ENCODE measurements around the gene P2RX1.

The P2RX1 gene

DNA sequence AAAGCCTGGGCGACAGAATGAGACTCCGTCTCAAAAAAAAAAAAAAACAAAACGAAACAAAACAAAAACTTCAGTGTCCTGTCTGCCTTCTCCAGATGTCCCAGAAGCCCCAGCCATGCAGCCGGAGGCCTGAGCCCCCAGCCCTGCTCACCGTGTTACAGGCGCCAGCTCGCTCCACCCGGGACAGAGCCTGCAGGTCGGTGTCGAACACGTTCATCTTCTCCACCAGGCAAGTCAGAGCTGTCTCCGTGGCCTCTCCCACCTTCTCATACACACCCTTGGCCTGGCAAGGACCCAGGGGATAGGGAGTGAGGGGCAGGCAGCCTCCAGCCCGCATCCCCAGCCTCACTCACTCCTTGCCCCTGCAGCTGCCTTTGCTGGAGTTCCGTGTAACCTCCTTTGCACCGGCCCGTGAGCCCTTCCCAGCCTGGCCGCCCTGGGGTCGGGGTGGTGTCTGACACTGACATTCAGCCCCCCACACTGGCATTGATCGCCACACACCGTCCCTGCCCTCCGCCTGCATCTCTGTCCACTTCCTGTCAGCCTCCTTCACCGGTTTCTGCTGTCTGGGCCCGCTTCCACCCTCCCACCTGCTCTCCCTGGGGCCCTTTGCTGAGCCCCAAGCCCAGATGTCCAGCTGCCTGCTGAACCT lies 27.1 kb upstream of the P2RX1 start:
- no peak for TF ChIP-seq PAX5 (IDR thresholded peaks at IDR 0.05; ENCODE audit: insufficient read depth, low read length, severe bottlenecking)
- TF ChIP-seq SPI1 (IDR thresholded peaks at IDR 0.05; ENCODE audit: low read depth, low read length): no peak
- DNase-seq (ENCODE audit: insufficient read length, low spot score) (no peak), FAIRE-seq (no peak)

DNA sequence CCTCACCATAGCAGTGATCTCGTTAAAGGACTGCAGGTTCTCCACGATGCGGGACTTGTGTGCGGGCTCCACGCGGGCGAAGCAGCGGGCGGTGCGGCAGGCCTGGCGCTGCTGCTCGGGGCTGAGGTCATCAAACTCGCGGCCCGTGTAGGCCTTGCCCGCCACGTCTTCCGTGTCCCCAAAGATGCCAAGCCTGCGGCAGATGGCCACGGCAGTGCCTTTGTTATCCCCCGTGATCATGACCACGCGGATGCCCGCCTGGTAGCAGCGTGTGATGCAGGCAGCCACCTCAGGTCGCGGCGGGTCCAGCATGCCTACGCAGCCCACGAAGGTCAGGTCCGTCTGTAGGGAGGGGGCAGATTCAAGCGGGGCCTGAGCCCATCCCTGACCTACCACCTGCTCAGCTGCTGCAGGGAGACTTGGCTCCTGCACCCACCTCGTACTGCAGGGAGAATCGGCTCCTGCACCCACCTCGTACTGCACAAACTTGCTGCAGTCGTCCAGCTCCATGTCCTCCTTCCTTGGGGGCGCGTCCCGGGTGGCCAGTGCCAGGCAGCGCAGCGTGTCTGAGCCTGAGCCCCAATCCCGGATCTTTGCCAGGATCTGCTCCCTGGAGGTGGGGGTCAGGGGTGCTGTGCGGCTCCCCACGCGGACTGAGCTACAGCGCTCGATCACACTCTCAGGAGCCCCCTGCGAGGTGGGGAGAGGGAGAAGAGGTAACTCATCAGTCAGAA lies 24.9 kb upstream of the P2RX1 start:
- no peak for FAIRE-seq
- DNase-seq (ENCODE audit: insufficient read length, low spot score): no peak
- TF ChIP-seq TAF1 (IDR thresholded peaks at IDR 0.05; ENCODE audit: low read depth, low read length) (no peak), PAX5 (IDR thresholded peaks at IDR 0.05; ENCODE audit: insufficient read depth, low read length, severe bottlenecking) (no peak), POLR2AphosphoS5 (IDR thresholded peaks at IDR 0.05; ENCODE audit: low read depth, low read length) (no peak), SPI1 (IDR thresholded peaks at IDR 0.05; ENCODE audit: low read depth, low read length) (no peak), POU2F2 (IDR thresholded peaks at IDR 0.05; ENCODE audit: low read depth, low read length) (no peak), POLR2A (IDR thresholded peaks at IDR 0.05; ENCODE audit: low read depth, low read length) (no peak)

GRCh38 chr17:3937359-3937758 lies 21.1 kb upstream of the P2RX1 start:
- FAIRE-seq (no peak), DNase-seq (ENCODE audit: insufficient read length, low spot score) (no peak)
- TF ChIP-seq SPI1 (IDR thresholded peaks at IDR 0.05; ENCODE audit: low read depth, low read length) (no peak), PAX5 (IDR thresholded peaks at IDR 0.05; ENCODE audit: insufficient read depth, low read length, severe bottlenecking) (no peak), POLR2A (IDR thresholded peaks at IDR 0.05; ENCODE audit: low read depth, low read length) (no peak), TAF1 (IDR thresholded peaks at IDR 0.05; ENCODE audit: low read depth, low read length) (no peak), POLR2AphosphoS5 (IDR thresholded peaks at IDR 0.05; ENCODE audit: low read depth, low read length) (no peak), POU2F2 (IDR thresholded peaks at IDR 0.05; ENCODE audit: low read depth, low read length) (no peak)

- FAIRE-seq (no peak), DNase-seq (ENCODE audit: insufficient read length, low spot score) (no peak)
- TF ChIP-seq POU2F2 (IDR thresholded peaks at IDR 0.05; ENCODE audit: low read depth, low read length) (no peak), POLR2AphosphoS5 (IDR thresholded peaks at IDR 0.05; ENCODE audit: low read depth, low read length) (no peak), PAX5 (IDR thresholded peaks at IDR 0.05; ENCODE audit: insufficient read depth, low read length, severe bottlenecking) (no peak), TAF1 (IDR thresholded peaks at IDR 0.05; ENCODE audit: low read depth, low read length) (no peak), SPI1 (IDR thresholded peaks at IDR 0.05; ENCODE audit: low read depth, low read length) (no peak), POLR2A (IDR thresholded peaks at IDR 0.05; ENCODE audit: low read depth, low read length) (no peak)
These were observed 19.6 kb upstream of the P2RX1 start for GRCh38 chr17:3935825-3936355.

- TF ChIP-seq POU2F2 (IDR thresholded peaks at IDR 0.05; ENCODE audit: low read depth, low read length) (no peak), SPI1 (IDR thresholded peaks at IDR 0.05; ENCODE audit: low read depth, low read length) (no peak), POLR2A (IDR thresholded peaks at IDR 0.05; ENCODE audit: low read depth, low read length) (no peak), POLR2AphosphoS5 (IDR thresholded peaks at IDR 0.05; ENCODE audit: low read depth, low read length) (no peak), PAX5 (IDR thresholded peaks at IDR 0.05; ENCODE audit: insufficient read depth, low read length, severe bottlenecking) (no peak)
- FAIRE-seq (peak; percentile 56), DNase-seq (ENCODE audit: insufficient read length, low spot score) (peak; percentile 71)
These were observed 18.9 kb upstream of the P2RX1 start for GRCh38 chr17:3935140-3935542.

DNA sequence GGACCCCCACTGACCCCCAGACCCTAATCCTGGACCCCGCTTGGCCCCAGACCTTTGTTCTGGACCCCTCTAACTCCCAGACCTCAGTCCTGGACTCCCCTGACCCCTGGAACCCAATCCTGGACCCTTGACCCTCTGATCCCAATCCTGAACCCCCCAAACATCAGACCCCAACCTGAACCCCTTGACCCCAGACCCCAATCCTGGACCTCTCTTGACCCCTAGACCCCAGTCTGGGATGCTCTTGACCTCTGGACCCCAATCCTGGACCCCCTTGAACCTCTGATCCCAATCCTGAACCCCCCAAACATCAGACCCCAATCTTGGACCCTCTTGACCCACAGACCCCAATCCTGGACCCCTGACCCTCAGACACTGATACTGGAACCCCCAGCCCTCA lies 13.5 kb upstream of the P2RX1 start:
- DNase-seq (ENCODE audit: insufficient read length, low spot score): no peak
- no peak for TF ChIP-seq PAX5 (IDR thresholded peaks at IDR 0.05; ENCODE audit: insufficient read depth, low read length, severe bottlenecking)
- no peak for TF ChIP-seq POLR2A (IDR thresholded peaks at IDR 0.05; ENCODE audit: low read depth, low read length)
- no peak for TF ChIP-seq POLR2AphosphoS5 (IDR thresholded peaks at IDR 0.05; ENCODE audit: low read depth, low read length)
- no peak for TF ChIP-seq POU2F2 (IDR thresholded peaks at IDR 0.05; ENCODE audit: low read depth, low read length)
- no peak for FAIRE-seq

DNA sequence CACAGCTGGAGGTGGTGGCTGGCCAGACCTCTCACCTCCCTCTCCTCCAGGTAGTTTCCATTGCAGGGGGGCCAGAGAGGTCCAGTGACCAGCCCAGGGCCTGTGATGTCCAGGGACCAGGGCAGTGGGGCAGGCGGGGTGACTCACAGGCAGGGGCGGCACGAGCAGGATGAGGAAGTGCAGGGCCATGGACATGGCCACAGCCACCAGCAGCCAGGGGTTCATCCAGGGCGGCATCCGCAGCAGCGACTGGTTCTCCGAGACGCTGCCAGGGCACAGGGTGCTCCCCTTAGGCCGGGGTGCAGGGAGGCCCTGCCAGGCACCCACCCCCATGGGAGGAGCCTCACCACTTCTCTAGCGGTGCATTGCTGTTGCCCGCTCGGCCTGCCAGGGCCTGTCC lies 12.9 kb upstream of the P2RX1 start:
- FAIRE-seq (no peak), DNase-seq (ENCODE audit: insufficient read length, low spot score) (no peak)
- TF ChIP-seq SPI1 (IDR thresholded peaks at IDR 0.05; ENCODE audit: low read depth, low read length) (no peak), POLR2A (IDR thresholded peaks at IDR 0.05; ENCODE audit: low read depth, low read length) (no peak), PAX5 (IDR thresholded peaks at IDR 0.05; ENCODE audit: insufficient read depth, low read length, severe bottlenecking) (no peak), TAF1 (IDR thresholded peaks at IDR 0.05; ENCODE audit: low read depth, low read length) (no peak), POLR2AphosphoS5 (IDR thresholded peaks at IDR 0.05; ENCODE audit: low read depth, low read length) (no peak), POU2F2 (IDR thresholded peaks at IDR 0.05; ENCODE audit: low read depth, low read length) (no peak)

GRCh38 chr17:3928406-3928805 lies 12.1 kb upstream of the P2RX1 start:
- TF ChIP-seq POU2F2 (IDR thresholded peaks at IDR 0.05; ENCODE audit: low read depth, low read length) (no peak), PAX5 (IDR thresholded peaks at IDR 0.05; ENCODE audit: insufficient read depth, low read length, severe bottlenecking) (no peak), POLR2A (IDR thresholded peaks at IDR 0.05; ENCODE audit: low read depth, low read length) (no peak), TAF1 (IDR thresholded peaks at IDR 0.05; ENCODE audit: low read depth, low read length) (no peak), POLR2AphosphoS5 (IDR thresholded peaks at IDR 0.05; ENCODE audit: low read depth, low read length) (no peak), SPI1 (IDR thresholded peaks at IDR 0.05; ENCODE audit: low read depth, low read length) (no peak)
- DNase-seq (ENCODE audit: insufficient read length, low spot score) (no peak), FAIRE-seq (no peak)

GRCh38 chr17:3927628-3928340 lies 11.5 kb upstream of the P2RX1 start:
- TF ChIP-seq TAF1 (IDR thresholded peaks at IDR 0.05; ENCODE audit: low read depth, low read length): no peak
- TF ChIP-seq SPI1 (IDR thresholded peaks at IDR 0.05; ENCODE audit: low read depth, low read length): no peak
- TF ChIP-seq PAX5 (IDR thresholded peaks at IDR 0.05; ENCODE audit: insufficient read depth, low read length, severe bottlenecking): no peak
- no peak for TF ChIP-seq POU2F2 (IDR thresholded peaks at IDR 0.05; ENCODE audit: low read depth, low read length)
- no peak for TF ChIP-seq POLR2A (IDR thresholded peaks at IDR 0.05; ENCODE audit: low read depth, low read length)
- TF ChIP-seq POLR2AphosphoS5 (IDR thresholded peaks at IDR 0.05; ENCODE audit: low read depth, low read length): no peak
- FAIRE-seq (no peak), DNase-seq (ENCODE audit: insufficient read length, low spot score) (no peak)

Data from GM12891 (cell line).